ENCODE data around the gene NGF. TPM values are rescaled to one million over a fixed set of nuclear protein-coding genes. Genes with fewer than 3 reads are reported as not detected.

NGF gene
- polyA plus RNA-seq, 3 donors: not detected

DNA sequence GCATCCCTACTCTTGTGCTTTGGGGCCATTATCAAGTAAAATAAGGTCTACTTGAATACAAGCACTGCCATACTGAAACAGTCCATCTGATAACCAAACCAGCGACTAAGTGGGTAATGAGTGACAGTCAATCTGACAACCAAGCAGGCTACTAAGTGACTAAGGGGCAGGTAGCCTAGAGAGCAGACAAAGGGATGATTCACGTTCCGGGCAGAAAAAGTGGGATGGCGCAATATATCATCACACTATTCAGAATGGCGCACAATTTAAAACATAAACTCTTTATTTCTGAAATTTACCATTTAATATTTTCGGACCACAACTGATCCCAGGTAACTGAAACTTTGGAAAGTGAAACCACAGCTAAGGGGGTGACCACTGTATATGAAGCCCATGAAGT lies 17.7 kb downstream of the NGF start:
- H3K9ac ChIP-seq (ENCODE audit: insufficient read depth, low read length, poor library complexity, severe bottlenecking): no peak overlapping the region
- Mint-ChIP-seq H3K27ac (peak overlapping the region in 1 of 7 donors; percentile 64), H3K36me3 (no peaks in the 10 kb centered on the region), H3K9me3 (peaks cover 0 to 6% (median 3%) of the 10 kb centered on the region in 7 donors), H3K4me1 (no peaks in the 10 kb centered on the region), H3K4me3 (no peak overlapping the region), H3K27me3 (ENCODE audit: low read depth in 3 of 3) (peaks cover 2 to 6% (median 5%) of the 10 kb centered on the region in 3 donors)
- H2AFZ ChIP-seq (ENCODE audit: insufficient read depth, low read depth, low read length, poor library complexity, severe bottlenecking): no peak overlapping the region
- H3K79me2 ChIP-seq (ENCODE audit: insufficient read depth, low read length): no peaks in the 10 kb centered on the region
- H3K4me1 ChIP-seq (ENCODE audit: control insufficient read depth in 1 of 2, insufficient read depth in 2 of 2, low read length in 2 of 2): no peaks in the 10 kb centered on the region
- no peak for DNase-seq
- no peaks in the 10 kb centered on the region for H4K20me1 ChIP-seq (ENCODE audit: insufficient read depth, low read length)
- no peaks in the 10 kb centered on the region for H3K9me3 ChIP-seq (replicated peaks in 1 of 2; ENCODE audit: control insufficient read depth in 1 of 2, insufficient read depth in 1 of 2, low read length in 2 of 2)
- WGBS (ENCODE audit: insufficient coverage): no CpG with 5 or more reads among the region's 6 CpGs
- no peaks in the 10 kb centered on the region for H3K27me3 ChIP-seq (ENCODE audit: control insufficient read depth in 2 of 2, insufficient read depth in 2 of 2, low read length in 2 of 2)
- H3K4me2 ChIP-seq (replicated peaks; ENCODE audit: extremely low read depth, low read length, poor library complexity, severe bottlenecking): no peak overlapping the region
- TF ChIP-seq, protein P1, sequence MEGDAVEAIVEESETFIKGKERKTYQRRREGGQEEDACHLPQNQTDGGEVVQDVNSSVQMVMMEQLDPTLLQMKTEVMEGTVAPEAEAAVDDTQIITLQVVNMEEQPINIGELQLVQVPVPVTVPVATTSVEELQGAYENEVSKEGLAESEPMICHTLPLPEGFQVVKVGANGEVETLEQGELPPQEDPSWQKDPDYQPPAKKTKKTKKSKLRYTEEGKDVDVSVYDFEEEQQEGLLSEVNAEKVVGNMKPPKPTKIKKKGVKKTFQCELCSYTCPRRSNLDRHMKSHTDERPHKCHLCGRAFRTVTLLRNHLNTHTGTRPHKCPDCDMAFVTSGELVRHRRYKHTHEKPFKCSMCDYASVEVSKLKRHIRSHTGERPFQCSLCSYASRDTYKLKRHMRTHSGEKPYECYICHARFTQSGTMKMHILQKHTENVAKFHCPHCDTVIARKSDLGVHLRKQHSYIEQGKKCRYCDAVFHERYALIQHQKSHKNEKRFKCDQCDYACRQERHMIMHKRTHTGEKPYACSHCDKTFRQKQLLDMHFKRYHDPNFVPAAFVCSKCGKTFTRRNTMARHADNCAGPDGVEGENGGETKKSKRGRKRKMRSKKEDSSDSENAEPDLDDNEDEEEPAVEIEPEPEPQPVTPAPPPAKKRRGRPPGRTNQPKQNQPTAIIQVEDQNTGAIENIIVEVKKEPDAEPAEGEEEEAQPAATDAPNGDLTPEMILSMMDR (IDR thresholded peaks at IDR 0.05): no peak
- no peaks in the 10 kb centered on the region for H3K36me3 ChIP-seq (replicated peaks in 1 of 2; ENCODE audit: control insufficient read depth in 1 of 2, insufficient read depth in 2 of 2, low read length in 2 of 2)
- no peak overlapping the region for H3K4me3 ChIP-seq (replicated peaks in 1 of 3; ENCODE audit: low read depth in 2 of 3, low read length in 3 of 3)
- intact Hi-C loops (cut with micrococcal nuclease): no loop called here
- H3K27ac ChIP-seq (ENCODE audit: low read depth in 1 of 2, low read length in 2 of 2): no peak overlapping the region

DNA sequence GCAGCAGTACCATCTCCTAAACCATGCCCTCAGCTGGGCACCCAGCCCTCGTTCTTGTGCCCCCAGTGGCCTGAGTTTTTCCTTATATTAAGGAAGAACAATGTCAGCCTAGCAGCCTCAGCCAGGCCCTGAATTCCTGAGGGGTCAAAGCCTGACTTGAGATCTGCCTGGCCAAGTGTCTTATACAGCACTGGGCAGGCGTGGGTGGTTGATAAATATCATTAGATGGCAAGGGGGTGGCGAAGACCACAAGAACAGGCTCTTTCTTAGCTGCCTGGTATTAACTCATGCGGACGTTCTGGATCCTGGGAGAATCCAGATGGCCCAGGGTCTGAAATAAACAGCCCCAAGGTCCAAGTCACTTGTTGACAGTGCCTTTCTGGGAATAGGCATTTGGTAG lies 18.3 kb downstream of the NGF start:
- no peak overlapping the region for H3K4me3 Mint-ChIP-seq

More for the DNA sequence above, 18.3 kb downstream of the NGF start:
- Histone ChIP-seq H3K4me1 (ENCODE audit: control insufficient read depth in 1 of 2, insufficient read depth in 2 of 2, low read length in 2 of 2) (no peaks in the 10 kb centered on the region), H3K4me3 (replicated peaks in 1 of 3; ENCODE audit: low read depth in 2 of 3, low read length in 3 of 3) (no peak overlapping the region), H3K4me2 (replicated peaks; ENCODE audit: extremely low read depth, low read length, poor library complexity, severe bottlenecking) (no peak overlapping the region), H3K9ac (ENCODE audit: insufficient read depth, low read length, poor library complexity, severe bottlenecking) (no peak overlapping the region), H3K9me3 (replicated peaks in 1 of 2; ENCODE audit: control insufficient read depth in 1 of 2, insufficient read depth in 1 of 2, low read length in 2 of 2) (no peaks in the 10 kb centered on the region), H3K79me2 (ENCODE audit: insufficient read depth, low read length) (no peaks in the 10 kb centered on the region), H3K27me3 (ENCODE audit: control insufficient read depth in 2 of 2, insufficient read depth in 2 of 2, low read length in 2 of 2) (no peaks in the 10 kb centered on the region), H3K36me3 (replicated peaks in 1 of 2; ENCODE audit: control insufficient read depth in 1 of 2, insufficient read depth in 2 of 2, low read length in 2 of 2) (no peaks in the 10 kb centered on the region), H3K27ac (ENCODE audit: low read depth in 1 of 2, low read length in 2 of 2) (no peak overlapping the region), H4K20me1 (ENCODE audit: insufficient read depth, low read length) (no peaks in the 10 kb centered on the region), H2AFZ (ENCODE audit: insufficient read depth, low read depth, low read length, poor library complexity, severe bottlenecking) (no peak overlapping the region)
- Mint-ChIP-seq H3K27me3 (ENCODE audit: low read depth in 3 of 3) (peaks cover 0 to 6% (median 5%) of the 10 kb centered on the region in 3 donors), H3K9me3 (peaks cover 0 to 6% (median 3%) of the 10 kb centered on the region in 7 donors), H3K27ac (no peak overlapping the region), H3K4me1 (no peaks in the 10 kb centered on the region), H3K36me3 (no peaks in the 10 kb centered on the region)
- 76% methylated on average over 3 of the region's 5 CpGs for WGBS (ENCODE audit: insufficient coverage)
- DNase-seq: no peak
- TF ChIP-seq, protein P1 (IDR thresholded peaks at IDR 0.05): no peak
- intact Hi-C loops (cut with micrococcal nuclease): no loop called here

Data from CD14-positive monocyte (primary cell).